HFFc6 (cell line): Measurements from ENCODE around the gene KDM6A. TPM values are rescaled to one million over a fixed set of nuclear protein-coding genes. Genes with fewer than 3 reads are reported as not detected.

Experiments used
- DNase-seq: peaks from one replicate; pipeline ENCODE4 v3.0.0-alpha.2; 2018
- H3K27ac Mint-ChIP-seq: 2 replicates; pipeline ENCODE4 v1.8.0; 2020; ENCODE audit warnings: mild to moderate bottlenecking, mixed read lengths
- H3K27me3 Mint-ChIP-seq: 2 replicates; pipeline ENCODE4 v1.8.0; 2021; ENCODE audit warnings: mild to moderate bottlenecking, moderate library complexity, mixed read lengths; ENCODE audit not compliant: insufficient read depth
- H3K36me3 Mint-ChIP-seq: 2 replicates; pipeline ENCODE4 v1.8.0; 2021; ENCODE audit warnings: low read depth, mixed read lengths
- H3K4me1 Mint-ChIP-seq: 2 replicates; pipeline ENCODE4 v1.8.0; 2020; ENCODE audit warnings: low read depth, mixed read lengths
- H3K4me3 Mint-ChIP-seq: 2 replicates; pipeline ENCODE4 v1.8.0; 2020; ENCODE audit warnings: mild to moderate bottlenecking, moderate library complexity, mixed read lengths
- H3K9me3 Mint-ChIP-seq: 2 replicates; pipeline ENCODE4 v1.8.0; 2020; ENCODE audit warnings: mild to moderate bottlenecking, mixed read lengths
- total RNA-seq, 6 experiments: library from RNA; stranded (reverse); fragmentation: NEBNext Ultra II Directional; extraction: Animal tissue kit (Norgen Biotek cat#: 25700); gene quantifications; 2 replicates in 1 of 6; 3 replicates in 5 of 6; pipeline ENCODE4 v1.2.3, GENCODE V29; 2021
- TF ChIP-seq, protein P1 (sequence below): fragments of 200-600 bp; sonication (generic); IDR thresholded peaks from 2 replicates; pipeline ENCODE4 v1.5.0; 2021; ENCODE audit warnings: antibody characterized with exemption, mild to moderate bottlenecking

The KDM6A gene
- total RNA-seq, 6 experiments from 2014 or later = 6.4 to 14.3 (median 9.0) TPM

DNA sequence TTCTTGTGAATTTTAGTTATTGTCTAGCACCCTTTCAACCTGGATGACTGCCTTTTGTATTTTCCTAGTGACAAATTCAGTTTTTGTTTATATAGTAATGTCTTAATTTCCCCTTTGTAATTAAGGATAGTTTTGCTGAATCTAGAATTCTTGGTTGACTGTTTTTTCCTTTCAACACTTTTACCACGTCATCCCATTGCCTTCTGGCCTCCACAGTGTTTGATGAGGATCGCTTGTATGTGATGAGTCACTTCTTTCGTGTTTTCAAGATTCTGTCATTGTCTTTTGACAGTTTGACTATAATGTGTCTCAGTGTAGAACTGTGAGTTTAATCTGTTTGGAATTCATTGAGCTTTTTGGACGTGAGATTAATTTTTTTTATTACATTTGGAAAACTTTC lies 30.1 kb downstream of the KDM6A start:
- Mint-ChIP-seq H3K4me3 (peak overlapping the region; percentile 61; the same call in 1 of the 2 replicates), H3K4me1 (peaks cover 43% of the 10 kb centered on the region), H3K9me3 (peaks cover 5% of the 10 kb centered on the region; the same call in 1 of the 2 replicates), H3K27me3 (no peaks in the 10 kb centered on the region), H3K27ac (peak overlapping the region; percentile 71), H3K36me3 (no peaks in the 10 kb centered on the region)
- TF ChIP-seq, protein P1, sequence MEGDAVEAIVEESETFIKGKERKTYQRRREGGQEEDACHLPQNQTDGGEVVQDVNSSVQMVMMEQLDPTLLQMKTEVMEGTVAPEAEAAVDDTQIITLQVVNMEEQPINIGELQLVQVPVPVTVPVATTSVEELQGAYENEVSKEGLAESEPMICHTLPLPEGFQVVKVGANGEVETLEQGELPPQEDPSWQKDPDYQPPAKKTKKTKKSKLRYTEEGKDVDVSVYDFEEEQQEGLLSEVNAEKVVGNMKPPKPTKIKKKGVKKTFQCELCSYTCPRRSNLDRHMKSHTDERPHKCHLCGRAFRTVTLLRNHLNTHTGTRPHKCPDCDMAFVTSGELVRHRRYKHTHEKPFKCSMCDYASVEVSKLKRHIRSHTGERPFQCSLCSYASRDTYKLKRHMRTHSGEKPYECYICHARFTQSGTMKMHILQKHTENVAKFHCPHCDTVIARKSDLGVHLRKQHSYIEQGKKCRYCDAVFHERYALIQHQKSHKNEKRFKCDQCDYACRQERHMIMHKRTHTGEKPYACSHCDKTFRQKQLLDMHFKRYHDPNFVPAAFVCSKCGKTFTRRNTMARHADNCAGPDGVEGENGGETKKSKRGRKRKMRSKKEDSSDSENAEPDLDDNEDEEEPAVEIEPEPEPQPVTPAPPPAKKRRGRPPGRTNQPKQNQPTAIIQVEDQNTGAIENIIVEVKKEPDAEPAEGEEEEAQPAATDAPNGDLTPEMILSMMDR = no peak
- DNase-seq = peak; percentile 26

DNA sequence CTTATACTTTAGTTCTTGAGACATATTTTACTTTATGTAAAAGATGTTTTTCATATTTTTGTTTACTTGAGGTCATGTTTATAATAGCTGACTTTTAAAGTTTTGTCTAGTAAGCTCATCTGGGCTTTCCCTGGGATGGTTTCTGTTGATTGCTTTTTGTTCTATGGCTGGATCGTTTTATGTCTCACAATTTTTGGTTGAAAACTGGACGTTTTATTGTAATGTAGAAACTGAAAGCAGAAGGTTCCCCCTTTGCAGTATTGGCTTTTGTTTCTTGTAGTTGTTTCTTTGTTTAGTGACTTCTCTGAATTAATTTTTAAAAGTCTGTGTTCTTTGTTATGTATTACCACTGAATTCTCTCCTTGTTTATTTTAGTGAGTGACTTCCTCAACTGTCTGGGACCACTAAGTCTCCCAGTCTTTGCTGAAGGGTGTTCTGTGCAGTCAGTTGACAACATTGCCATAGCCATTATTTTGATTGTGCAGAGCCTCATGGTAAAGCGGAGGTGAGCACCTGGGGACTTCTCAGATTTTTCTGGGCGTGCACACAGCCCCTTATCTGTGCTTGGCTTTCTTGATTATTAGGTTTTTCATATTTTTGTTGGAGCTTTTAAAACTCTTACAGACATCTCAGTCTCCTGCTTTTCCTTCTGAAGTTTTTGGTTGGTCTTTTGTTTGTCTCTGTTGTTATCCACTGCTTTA lies 31.0 kb downstream of the KDM6A start:
- DNase-seq = no peak
- Mint-ChIP-seq H3K27me3 (no peaks in the 10 kb centered on the region), H3K27ac (peak overlapping the region; percentile 71; the same call in 1 of the 2 replicates), H3K9me3 (peaks cover 5% of the 10 kb centered on the region; the same call in 1 of the 2 replicates), H3K36me3 (no peaks in the 10 kb centered on the region), H3K4me1 (peaks cover 43% of the 10 kb centered on the region), H3K4me3 (peak overlapping the region; percentile 71)
- TF ChIP-seq, protein P1 = no peak

DNA sequence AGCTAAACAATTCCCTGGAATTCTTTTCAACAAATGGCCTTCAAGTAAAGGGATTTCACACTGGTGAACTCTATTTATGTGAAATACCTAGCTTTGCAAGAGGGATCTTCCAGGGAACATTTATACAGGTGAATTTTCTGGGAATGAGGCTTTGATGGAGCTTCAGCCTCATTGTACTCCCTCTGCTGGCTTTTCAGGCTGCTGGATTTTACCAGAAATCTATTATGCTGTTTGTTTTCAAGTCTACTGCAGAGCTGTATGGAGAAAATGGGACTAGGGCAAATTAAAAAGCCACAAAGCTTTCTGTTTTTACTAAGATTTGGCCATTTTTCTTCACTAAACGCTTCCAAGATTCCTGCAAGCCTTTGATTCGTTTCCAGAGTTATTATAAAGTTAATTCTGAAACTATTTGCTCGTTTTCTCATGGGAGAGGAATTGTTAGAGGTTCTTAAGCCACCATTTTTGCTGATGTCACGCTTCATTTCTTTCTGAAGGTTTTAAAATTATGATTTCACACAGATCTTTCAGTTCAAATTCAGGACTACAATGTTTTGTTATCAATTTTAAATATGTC lies 31.6 kb downstream of the KDM6A start:
- DNase-seq = no peak
- H3K9me3 Mint-ChIP-seq = peaks cover 5% of the 10 kb centered on the region; the same call in 1 of the 2 replicates
- TF ChIP-seq, protein P1 = peak; percentile 18; the same call in 1 of the 2 replicates
- peaks cover 42% of the 10 kb centered on the region for H3K4me1 Mint-ChIP-seq
- no peaks in the 10 kb centered on the region for H3K36me3 Mint-ChIP-seq
- peak overlapping the region; percentile 71; the same call in 1 of the 2 replicates for H3K27ac Mint-ChIP-seq
- H3K27me3 Mint-ChIP-seq = no peaks in the 10 kb centered on the region
- H3K4me3 Mint-ChIP-seq = peak overlapping the region; percentile 71; the same call in 1 of the 2 replicates

DNA sequence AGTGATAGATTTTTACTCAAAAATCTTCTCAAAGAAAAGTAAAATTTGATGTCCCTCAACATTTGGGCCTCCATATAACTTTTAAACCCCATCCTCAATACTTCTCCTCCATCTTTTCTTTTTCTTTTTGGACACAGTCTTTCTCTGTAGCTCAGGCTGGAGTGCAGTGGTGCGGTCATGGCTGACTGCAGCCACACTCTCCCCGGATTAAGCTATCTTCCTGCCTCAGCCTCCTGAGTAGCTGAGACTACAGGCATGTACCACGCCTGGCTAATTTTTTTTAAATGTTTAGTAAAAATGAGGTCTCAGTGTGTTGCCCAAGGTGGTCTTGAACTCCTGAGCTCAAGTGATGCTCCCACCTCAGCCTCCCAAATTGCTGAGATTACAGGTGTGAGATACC lies 33.1 kb downstream of the KDM6A start:
- TF ChIP-seq, protein P1 = no peak
- Mint-ChIP-seq H3K27me3 (no peaks in the 10 kb centered on the region), H3K36me3 (no peaks in the 10 kb centered on the region), H3K9me3 (peaks cover 5% of the 10 kb centered on the region; the same call in 1 of the 2 replicates), H3K4me3 (no peak overlapping the region), H3K4me1 (peaks cover 42% of the 10 kb centered on the region), H3K27ac (no peak overlapping the region)
- DNase-seq = no peak

DNA sequence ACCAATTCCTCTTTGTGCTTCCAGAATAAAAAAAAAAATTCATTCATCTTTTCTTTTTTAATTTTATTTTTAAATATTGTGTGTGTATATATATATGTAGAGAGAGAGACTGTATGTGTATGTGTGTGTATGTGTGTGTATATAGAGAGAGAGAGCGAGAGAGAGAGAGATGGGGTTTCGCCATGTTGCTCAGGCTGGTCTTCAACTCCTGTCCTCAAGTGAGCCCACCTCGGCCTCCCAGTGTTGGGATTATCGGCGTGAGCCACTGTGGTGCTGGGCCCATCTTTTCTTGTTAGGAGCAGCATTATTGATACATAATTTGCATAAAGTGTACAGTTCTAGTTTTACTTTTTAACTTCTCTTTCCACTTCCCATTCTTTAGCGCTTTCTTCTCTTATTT lies 33.6 kb downstream of the KDM6A start:
- peaks cover 5% of the 10 kb centered on the region; the same call in 1 of the 2 replicates for H3K9me3 Mint-ChIP-seq
- H3K4me1 Mint-ChIP-seq = peaks cover 42% of the 10 kb centered on the region
- no peaks in the 10 kb centered on the region for H3K27me3 Mint-ChIP-seq
- no peak overlapping the region for H3K4me3 Mint-ChIP-seq
- H3K36me3 Mint-ChIP-seq = no peaks in the 10 kb centered on the region
- TF ChIP-seq, protein P1 = no peak
- no peak for DNase-seq
- no peak overlapping the region for H3K27ac Mint-ChIP-seq
